ENCODE measurements around the gene IQSEC3.
"Not testable (repeated sequence)": the region's sequence is repeated elsewhere in the genome, so short reads cannot be mapped to it uniquely, and the experiment has no call there.

GRCh38 chr12:217029-217428 is 150.5 kb downstream of the IQSEC3 start:
- TF ChIP-seq CTCF (IDR thresholded peaks at IDR 0.05 in 4 of 5, conservative IDR thresholded peaks at IDR 0.05 in 1 of 5); POLR2A (IDR thresholded peaks at IDR 0.05): not testable (repeated sequence)
